Endothelial cell of umbilical vein (primary cell): ENCODE data around the gene BRS3. TPM values are rescaled to one million over a fixed set of nuclear protein-coding genes. Genes with fewer than 3 reads are reported as not detected.

Experiments
- BruUV-seq: library from RNA; stranded (reverse); fragments of 400-500 nt; replicated peaks from 2 replicates; lab custom pipeline; 2021; lab: Mats Ljungman, UMichigan
- CTCF ChIA-PET: fragments of 300-600, 350-600 bp; sonication (Branson Sonifier 250); formaldehyde crosslinking; loops from one replicate; lab custom pipeline; 2021; ENCODE audit warnings: antibody characterized with exemption, inconsistent platforms; lab: Charles Lee
- POLR2A ChIA-PET: fragments of 300-600, 350-600 bp; sonication (Branson Sonifier 250); formaldehyde crosslinking; loops from one replicate; lab custom pipeline; 2021; ENCODE audit warnings: antibody characterized with exemption, inconsistent platforms; lab: Charles Lee
- DNase-seq: peaks from one replicate; pipeline ENCODE4 v3.0.0-alpha.2; 2011; ENCODE audit warnings: low read depth, low spot score
- FAIRE-seq: peaks from 2 replicates; lab custom pipeline; 2011; peaks lifted over from hg19 to GRCh38; lab: Jason Lieb, UNC
- H2AFZ ChIP-seq: 2 replicates; pipeline ENCODE4 v1.6.0; 2012; ENCODE audit warnings: low read depth, low read length, control low read depth, inconsistent platforms
- H3K27ac ChIP-seq: 2 replicates; pipeline ENCODE4 v1.5.1; 2011; ENCODE audit warnings: low read depth, mild to moderate bottlenecking, control low read depth, low read length, moderate library complexity; ENCODE audit not compliant: insufficient read depth
- H3K27me3 ChIP-seq, 2 experiments: 2 replicates each; pipeline versions ENCODE4 v1.6.0 to v1.6.1; 2011; ENCODE audit warnings: low read length in 2 of 2, mixed read lengths in 1 of 2; ENCODE audit not compliant: control insufficient read depth in 2 of 2, insufficient read depth in 2 of 2
- H3K36me3 ChIP-seq, 2 experiments: 2 replicates in 1 of 2; 3 replicates in 1 of 2; pipeline ENCODE4 v1.5.1; 2011; ENCODE audit warnings: low read length in 2 of 2, mild to moderate bottlenecking in 1 of 2, moderate library complexity in 1 of 2; ENCODE audit not compliant: control insufficient read depth in 2 of 2, insufficient read depth in 2 of 2; ENCODE audit errors: extremely low read depth in 1 of 2
- H3K4me1 ChIP-seq: 3 replicates; pipeline ENCODE4 v1.5.1; 2011; ENCODE audit warnings: mild to moderate bottlenecking, low read length; ENCODE audit not compliant: control insufficient read depth, insufficient read depth; ENCODE audit errors: extremely low read depth
- H3K4me2 ChIP-seq: 2 replicates; pipeline ENCODE4 v1.6.1; 2011; ENCODE audit warnings: low read length, control low read depth, mixed read lengths; ENCODE audit not compliant: insufficient read depth
- H3K4me3 ChIP-seq, 3 experiments: fragments of 200-600 bp in 1 of 3; sonication (generic), shearing (Covaris generic) in 1 of 3; replicated peaks in 1 of 3; 2 replicates each; pipeline ENCODE4 v1.5.1; 2011 to 2016; ENCODE audit warnings: control low read depth in 3 of 3, low read length in 3 of 3, mild to moderate bottlenecking in 2 of 3, inconsistent platforms in 1 of 3, low read depth in 1 of 3, moderate library complexity in 1 of 3; ENCODE audit not compliant: insufficient read depth in 1 of 3
- H3K79me2 ChIP-seq: 2 replicates; pipeline ENCODE4 v1.6.0; 2012; ENCODE audit warnings: low read length, inconsistent platforms; ENCODE audit not compliant: control insufficient read depth, insufficient read depth
- H3K9ac ChIP-seq: replicated peaks from 2 replicates; pipeline ENCODE3; 2011; ENCODE audit warnings: low read length, control low read depth; ENCODE audit not compliant: insufficient read depth; ENCODE audit errors: extremely low read depth
- H3K9me1 ChIP-seq: replicated peaks from 3 replicates; pipeline ENCODE4 v1.6.0; 2011; ENCODE audit warnings: mild to moderate bottlenecking, low read length; ENCODE audit not compliant: control insufficient read depth, insufficient read depth; ENCODE audit errors: extremely low read depth
- H3K9me3 ChIP-seq: replicated peaks from 2 replicates; pipeline ENCODE4 v1.5.1; 2012; ENCODE audit warnings: low read length, inconsistent platforms; ENCODE audit not compliant: control insufficient read depth, insufficient read depth
- H4K20me1 ChIP-seq: replicated peaks from 2 replicates; pipeline ENCODE3; 2011; ENCODE audit warnings: mild to moderate bottlenecking, low read length; ENCODE audit not compliant: control insufficient read depth, insufficient read depth; ENCODE audit errors: extremely low read depth
- CTCF ChIP-seq, 2 donors: IDR thresholded peaks; 1 replicate in 1 of 2; 2 replicates in 1 of 2; pipeline ENCODE4 v1.5.1; 2011; ENCODE audit warnings: low read length in 2 of 2, mild to moderate bottlenecking in 2 of 2, moderate library complexity in 2 of 2, control low read depth in 1 of 2, inconsistent platforms in 1 of 2, low read depth in 1 of 2; ENCODE audit not compliant: insufficient read depth in 1 of 2; ENCODE audit errors: extremely low read depth in 1 of 2
- EZH2 ChIP-seq: IDR thresholded peaks from 2 replicates; pipeline ENCODE4 v1.6.1; 2012; ENCODE audit warnings: borderline replicate concordance, low read depth, mild to moderate bottlenecking, moderate library complexity, low read length, inconsistent platforms; ENCODE audit not compliant: severe bottlenecking
- FOS ChIP-seq: IDR thresholded peaks from 2 replicates; pipeline ENCODE4 v1.6.1; 2011; ENCODE audit warnings: mild to moderate bottlenecking, low read length, moderate library complexity, borderline replicate concordance; ENCODE audit not compliant: insufficient read depth
- GATA2 ChIP-seq: IDR thresholded peaks from 2 replicates; pipeline ENCODE4 v1.7.0; 2011; ENCODE audit warnings: low read depth, mild to moderate bottlenecking, moderate library complexity, mixed read lengths, low read length; ENCODE audit not compliant: insufficient read length, insufficient read depth
- JUN ChIP-seq: IDR thresholded peaks from 2 replicates; pipeline ENCODE4 v1.6.1; 2011; ENCODE audit warnings: borderline replicate concordance, low read depth; ENCODE audit not compliant: insufficient read length, insufficient read depth
- MAX ChIP-seq: IDR thresholded peaks from 2 replicates; pipeline ENCODE4 v1.6.1; 2011; ENCODE audit not compliant: insufficient read depth, insufficient read length
- MYC ChIP-seq: IDR thresholded peaks from one replicate; pipeline ENCODE4 v1.6.1; 2011; ENCODE audit warnings: mild to moderate bottlenecking, low read depth, low read length
- POLR2A ChIP-seq: IDR thresholded peaks from 2 replicates; pipeline ENCODE4 v1.6.1; 2012; ENCODE audit warnings: low read depth, mild to moderate bottlenecking, control low read depth, low read length
- POLR2AphosphoS5 ChIP-seq: IDR thresholded peaks from 2 replicates; pipeline ENCODE4 v1.6.1; 2012; ENCODE audit warnings: low read depth, mild to moderate bottlenecking, control low read depth, low read length, moderate library complexity; ENCODE audit not compliant: insufficient read depth
- dilution Hi-C: fragments of 300-500 bp; cut with MboI; formaldehyde crosslinking; loops from one replicate; pipeline ENCODE4 v1.15.0; 2019; ENCODE audit warnings: low sequenced_read_pairs; ENCODE audit not compliant: extremely low pct_ligation_motif_present
- intact Hi-C: fragments of 100-400 bp; cut with micrococcal nuclease; formaldehyde crosslinking; loops from one replicate; pipeline ENCODE4 v1.10.0; 2022
- polyA plus RNA-seq, 4 experiments: library from polyadenylated mRNA; depleted of rRNA in 3 of 4; stranded (reverse) in 3 of 4; unstranded in 1 of 4; fragments of >200 nt; gene quantifications; 2 replicates each; pipeline versions ENCODE4 v1.2.1 to v1.2.3, GENCODE V29; 2011 to 2012; ENCODE audit warnings: missing spikeins in 1 of 4
- total RNA-seq: library from RNA; stranded (reverse); gene quantifications from 2 replicates; pipeline ENCODE4 v1.2.3, GENCODE V29; 2021

Gene BRS3
- total and polyA plus RNA-seq, 2 donors (not counting 3 experiments of a cell fraction or from before 2014, with no cell fraction given) = not detected

GRCh38 chrX:136468391-136469103 lies 19.2 kb upstream of the BRS3 start:
- FAIRE-seq (no peak), DNase-seq (no peak)
- CTCF ChIA-PET = no interaction called here
- Histone ChIP-seq H3K4me3 (no peak overlapping the region), H3K79me2 (no peaks in the 10 kb centered on the region), H3K9me3 (no peaks in the 10 kb centered on the region), H3K27ac (no peak overlapping the region), H3K9ac (no peak overlapping the region), H3K9me1 (no peaks in the 10 kb centered on the region), H4K20me1 (no peaks in the 10 kb centered on the region), H3K4me1 (no peaks in the 10 kb centered on the region), H3K4me2 (no peak overlapping the region), H3K36me3 (no peaks in the 10 kb centered on the region), H3K27me3 (no peaks in the 10 kb centered on the region), H2AFZ (no peak overlapping the region)
- dilution Hi-C loops (no loop called here), intact Hi-C loops (no loop called here)
- POLR2A ChIA-PET = no interaction called here
- BruUV-seq = no TSS peak
- no peak for TF ChIP-seq GATA2
- TF ChIP-seq FOS = no peak

GRCh38 chrX:136473663-136474062 lies 14.1 kb upstream of the BRS3 start:
- ChIA-PET CTCF (no interaction called here), POLR2A (no interaction called here)
- no peak for DNase-seq
- no peak overlapping the region for H2AFZ ChIP-seq
- no peak for TF ChIP-seq POLR2AphosphoS5
- TF ChIP-seq EZH2 = no peak
- TF ChIP-seq JUN = no peak
- TF ChIP-seq GATA2 = no peak
- no peak for TF ChIP-seq CTCF (IDR thresholded peaks at IDR 0.05; ENCODE audit: extremely low read depth in 1 of 2, insufficient read depth in 1 of 2, low read depth in 1 of 2, low read length in 2 of 2)
- no peak for TF ChIP-seq MYC
- no peak for TF ChIP-seq FOS
- TF ChIP-seq POLR2A = no peak
- TF ChIP-seq MAX = no peak
- no peaks in the 10 kb centered on the region for H3K27me3 ChIP-seq
- H3K79me2 ChIP-seq = no peaks in the 10 kb centered on the region
- H3K36me3 ChIP-seq = no peaks in the 10 kb centered on the region
- H3K9me1 ChIP-seq = no peaks in the 10 kb centered on the region
- H3K4me1 ChIP-seq = no peaks in the 10 kb centered on the region
- H3K4me2 ChIP-seq = no peak overlapping the region
- no peaks in the 10 kb centered on the region for H3K9me3 ChIP-seq
- H3K9ac ChIP-seq = no peak overlapping the region
- H3K27ac ChIP-seq = no peak overlapping the region
- no peak overlapping the region for H3K4me3 ChIP-seq
- intact Hi-C loops = no loop called here
- no peaks in the 10 kb centered on the region for H4K20me1 ChIP-seq
- FAIRE-seq = no peak
- no TSS peak for BruUV-seq
- dilution Hi-C loops = no loop called here
